Activated gamma-delta T cell (primary cell): Measurements from ENCODE around the gene FECH.
"Not testable (repeated sequence)": the region's sequence is repeated elsewhere in the genome, so short reads cannot be mapped to it uniquely, and the experiment has no call there.

Experiments used
- DNase-seq: peaks from one replicate; lab custom pipeline; 2025; lab: John Stamatoyannopoulos, UW
- total RNA-seq, 2 donors: gene quantifications; one replicate each; lab custom pipeline; 2026; lab: John Stamatoyannopoulos, UW

Gene FECH, protein sequence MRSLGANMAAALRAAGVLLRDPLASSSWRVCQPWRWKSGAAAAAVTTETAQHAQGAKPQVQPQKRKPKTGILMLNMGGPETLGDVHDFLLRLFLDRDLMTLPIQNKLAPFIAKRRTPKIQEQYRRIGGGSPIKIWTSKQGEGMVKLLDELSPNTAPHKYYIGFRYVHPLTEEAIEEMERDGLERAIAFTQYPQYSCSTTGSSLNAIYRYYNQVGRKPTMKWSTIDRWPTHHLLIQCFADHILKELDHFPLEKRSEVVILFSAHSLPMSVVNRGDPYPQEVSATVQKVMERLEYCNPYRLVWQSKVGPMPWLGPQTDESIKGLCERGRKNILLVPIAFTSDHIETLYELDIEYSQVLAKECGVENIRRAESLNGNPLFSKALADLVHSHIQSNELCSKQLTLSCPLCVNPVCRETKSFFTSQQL
- 43.4 to 44.4 reads per million in 2 donors for total RNA-seq

DNA sequence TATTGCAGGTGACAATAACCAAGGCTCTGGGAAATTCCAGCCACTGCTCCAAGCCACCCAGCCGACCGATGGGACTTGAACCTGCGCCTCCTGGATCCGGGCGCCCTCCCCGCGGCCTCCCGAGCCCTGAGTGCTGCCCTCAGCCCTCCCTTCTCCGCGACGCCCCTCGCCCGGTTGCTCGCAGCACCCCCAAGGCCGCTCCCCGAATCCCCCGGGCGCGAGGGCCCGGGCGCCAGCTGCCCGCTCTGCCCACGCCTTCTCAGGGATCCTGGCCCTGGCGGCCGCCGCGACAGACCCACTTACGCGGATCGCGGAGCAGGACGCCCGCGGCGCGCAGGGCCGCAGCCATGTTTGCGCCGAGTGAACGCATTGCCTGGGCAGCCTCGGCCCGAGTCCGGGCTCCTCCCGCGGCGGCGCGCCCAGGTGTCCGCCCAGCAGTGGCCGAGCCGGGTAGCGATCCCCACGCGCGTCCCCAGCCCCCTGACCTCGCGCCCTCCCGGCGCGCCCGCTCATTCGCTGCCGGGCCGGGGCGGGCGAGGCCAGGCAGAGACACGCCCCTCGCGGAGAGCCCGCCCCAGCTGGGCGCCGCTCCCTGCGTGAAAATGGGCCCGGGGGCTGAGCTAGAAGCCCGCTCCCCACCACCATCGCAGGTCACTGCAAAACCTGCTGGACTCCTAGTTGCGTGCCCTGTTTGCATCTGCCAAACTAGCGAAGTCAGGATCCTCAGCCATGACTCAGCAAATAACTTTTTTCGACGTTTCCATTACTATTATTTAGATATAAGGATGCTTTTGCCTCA is at the start of gene FECH:
Gene FECH, minus strand, starts transcription at position 452 of the 799 bp plus-strand sequence. Its CDS starts 82 bp downstream, at position 370.
- DNase-seq: peak; percentile 67

DNA sequence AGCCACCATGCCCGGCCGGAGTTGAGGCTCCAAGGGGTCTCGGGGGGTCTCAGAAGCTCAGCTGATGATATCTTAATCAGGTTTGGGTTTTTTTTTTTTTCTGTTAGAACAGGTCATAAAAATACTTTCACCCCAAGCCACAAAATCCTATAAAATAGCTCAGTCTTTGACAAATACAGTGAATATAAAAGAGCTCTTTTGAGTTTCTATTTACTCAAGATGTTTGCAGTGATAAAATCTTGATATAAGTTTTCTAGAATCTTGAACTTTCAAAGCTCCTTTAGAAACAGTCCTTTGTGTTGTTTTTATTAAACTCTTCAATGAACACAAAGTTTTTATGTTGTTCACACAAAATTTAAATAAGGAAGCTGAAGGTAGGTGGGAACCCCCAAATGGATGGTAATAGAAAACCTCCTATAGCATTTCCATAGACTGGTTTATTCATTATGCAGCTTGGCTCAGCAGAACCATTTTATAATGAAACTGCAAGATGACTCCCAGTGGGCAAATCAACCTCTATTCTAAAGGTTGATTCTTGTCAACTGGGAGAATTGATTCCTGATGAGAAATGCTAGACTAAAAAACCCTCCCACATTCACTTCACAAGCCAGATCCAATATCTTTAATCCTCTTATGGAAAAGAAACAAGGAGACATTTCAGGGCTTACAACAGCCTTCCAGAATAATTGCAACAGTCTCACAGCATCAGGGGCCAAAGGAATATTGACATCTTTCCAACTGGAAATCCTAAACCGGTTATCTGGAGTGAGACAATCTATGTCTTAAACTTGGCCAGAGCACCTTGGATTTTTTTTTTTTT is 48.7 kb upstream of the FECH start:
- DNase-seq: no peak

DNA sequence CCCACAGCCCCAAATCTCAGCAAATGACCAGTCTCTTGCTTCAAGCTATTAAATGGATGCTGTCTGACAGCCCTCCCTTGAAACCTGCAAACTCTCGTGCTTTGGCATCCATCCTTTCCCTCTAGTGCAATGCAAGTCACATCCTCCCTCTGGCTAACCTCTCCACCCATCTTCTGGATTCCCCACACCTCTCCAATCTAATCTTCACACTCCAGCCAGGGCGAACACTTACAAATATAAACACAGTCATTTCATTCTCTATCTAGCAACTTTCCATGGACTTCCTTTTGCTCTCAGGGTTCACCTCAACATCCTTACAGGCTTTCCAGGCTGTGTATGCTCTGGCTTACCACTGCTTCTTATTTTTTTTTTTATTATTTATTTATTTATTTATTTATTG is 45.2 kb upstream of the FECH start:
- no peak for DNase-seq

GRCh38 chr18:57630754-57631595 is 44.5 kb upstream of the FECH start:
- DNase-seq: no peak

DNA sequence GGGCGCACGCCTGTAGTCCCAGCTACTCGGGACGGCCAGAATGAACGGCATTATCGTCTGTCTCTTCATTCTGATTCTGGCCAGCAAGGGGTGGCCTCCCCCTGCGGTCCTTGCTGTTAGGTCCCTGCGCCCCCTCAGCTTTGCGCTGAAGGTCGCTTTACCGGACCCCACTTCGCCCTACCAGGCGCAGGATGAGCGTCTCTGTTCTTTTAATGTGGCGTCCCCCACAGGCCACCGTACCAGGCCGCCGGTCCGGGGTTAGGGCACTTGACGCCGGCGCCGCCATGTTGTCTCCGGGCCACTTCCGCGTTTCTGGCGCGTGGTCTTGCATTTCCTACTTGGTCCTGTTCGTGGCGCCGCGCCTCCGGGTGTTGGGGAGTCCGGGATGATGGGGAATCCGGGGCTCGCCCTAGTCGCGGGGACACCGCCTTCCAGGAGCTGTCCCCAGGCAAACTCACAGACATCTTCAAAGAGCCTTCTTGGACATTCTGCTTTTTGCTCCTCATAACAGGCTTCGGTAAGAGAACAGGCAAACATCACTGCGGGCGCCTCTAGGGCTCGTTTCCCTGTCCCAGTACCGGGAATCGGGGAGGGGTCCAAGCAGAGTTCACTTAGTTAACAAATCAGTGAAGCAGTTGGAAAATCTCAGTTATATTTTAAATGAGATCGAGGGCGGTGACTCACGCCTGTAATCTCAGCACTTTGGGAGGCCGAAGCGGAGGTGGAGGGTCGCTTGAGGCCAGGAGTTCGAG is 43.7 kb upstream of the FECH start:
- peak; percentile 91 for DNase-seq

GRCh38 chr18:57629422-57629821 is 42.9 kb upstream of the FECH start:
- DNase-seq: no peak

GRCh38 chr18:57627488-57627887 is 41.0 kb upstream of the FECH start:
- DNase-seq: no peak

GRCh38 chr18:57624988-57625387 is 38.5 kb upstream of the FECH start:
- DNase-seq: no peak

DNA sequence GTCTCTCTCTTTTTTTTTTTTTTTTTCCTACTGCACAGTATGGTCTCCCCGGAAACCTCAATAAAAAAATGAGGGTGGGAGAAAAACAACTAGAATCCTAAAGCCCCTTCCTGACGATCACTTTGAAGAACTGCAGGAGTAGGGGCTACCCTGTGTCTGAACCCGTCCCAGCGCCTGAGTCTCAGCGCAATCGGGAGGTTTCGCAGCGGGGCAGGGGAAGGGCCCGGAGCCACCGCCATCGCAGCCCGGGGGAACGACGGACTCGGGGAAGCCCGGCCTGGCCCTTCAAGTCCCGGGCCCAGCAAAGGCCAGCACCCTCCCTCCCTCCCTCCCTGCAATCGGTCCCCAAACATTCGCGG is 34.7 kb upstream of the FECH start:
- DNase-seq: peak; percentile 25

DNA sequence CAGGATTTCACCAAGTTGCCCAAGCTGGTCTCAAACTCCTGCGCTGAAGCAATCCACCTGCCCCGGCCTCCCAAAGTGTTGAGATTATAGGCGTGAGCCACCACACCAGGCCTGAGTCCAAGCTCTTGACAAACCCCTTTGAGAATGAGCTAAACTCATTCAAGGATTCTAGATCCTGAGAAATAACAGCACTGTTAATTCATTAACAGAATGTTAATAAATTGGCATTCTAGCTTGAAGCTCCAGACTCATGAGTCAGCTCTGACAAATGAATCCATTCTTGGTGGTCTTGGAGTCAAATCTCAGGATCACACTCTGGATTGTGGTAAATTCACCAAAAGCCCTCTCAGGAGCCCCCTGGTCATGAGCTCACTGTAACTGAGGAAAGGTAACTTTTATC is 33.4 kb upstream of the FECH start:
- DNase-seq: no peak

GRCh38 chr18:57618910-57619309 is 32.4 kb upstream of the FECH start:
- no peak for DNase-seq

DNA sequence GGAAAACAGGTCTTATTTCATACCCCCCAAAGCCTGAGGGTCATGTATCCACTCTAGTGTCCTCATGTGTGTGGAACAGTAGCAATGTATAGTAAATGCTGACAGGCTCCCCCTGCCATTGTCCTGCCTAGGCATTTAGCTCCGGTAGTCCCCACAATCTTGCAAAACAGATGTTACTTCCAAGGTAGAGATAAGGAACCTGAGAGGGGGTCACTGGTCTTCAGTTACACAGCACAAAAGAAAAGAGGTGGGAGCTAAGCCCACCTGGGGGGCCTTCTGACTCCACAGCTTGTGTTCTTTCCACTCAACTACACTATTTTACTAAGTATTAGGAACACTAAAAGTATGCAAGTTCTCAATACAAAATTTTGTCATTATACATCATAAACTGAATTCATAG is 17.4 kb upstream of the FECH start:
- no peak for DNase-seq

DNA sequence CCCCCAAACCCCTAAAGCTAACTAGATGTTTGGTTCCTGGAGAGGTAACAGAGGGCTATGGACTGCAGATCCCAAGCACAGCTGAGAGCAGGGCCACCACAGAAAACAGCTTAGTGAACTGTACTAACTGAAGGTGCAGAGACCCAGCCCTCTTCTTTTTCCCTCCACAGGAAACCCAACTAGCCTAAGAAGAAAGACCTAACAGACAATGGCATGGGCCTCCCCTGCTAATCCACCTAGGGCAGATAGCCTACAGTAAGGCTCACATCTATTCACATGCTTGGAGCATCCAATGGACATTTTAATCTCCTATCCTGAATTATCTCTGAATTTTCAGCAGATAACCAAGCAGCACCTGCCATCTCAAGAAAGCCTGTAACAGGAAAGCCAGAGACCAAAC is 8.8 kb upstream of the FECH start:
- DNase-seq: no peak

- not testable (repeated sequence) for DNase-seq
These were observed 6.2 kb upstream of the FECH start for GRCh38 chr18:57592716-57593115.

- no peak for DNase-seq
These were observed 2.7 kb upstream of the FECH start for GRCh38 chr18:57589161-57589560.

DNA sequence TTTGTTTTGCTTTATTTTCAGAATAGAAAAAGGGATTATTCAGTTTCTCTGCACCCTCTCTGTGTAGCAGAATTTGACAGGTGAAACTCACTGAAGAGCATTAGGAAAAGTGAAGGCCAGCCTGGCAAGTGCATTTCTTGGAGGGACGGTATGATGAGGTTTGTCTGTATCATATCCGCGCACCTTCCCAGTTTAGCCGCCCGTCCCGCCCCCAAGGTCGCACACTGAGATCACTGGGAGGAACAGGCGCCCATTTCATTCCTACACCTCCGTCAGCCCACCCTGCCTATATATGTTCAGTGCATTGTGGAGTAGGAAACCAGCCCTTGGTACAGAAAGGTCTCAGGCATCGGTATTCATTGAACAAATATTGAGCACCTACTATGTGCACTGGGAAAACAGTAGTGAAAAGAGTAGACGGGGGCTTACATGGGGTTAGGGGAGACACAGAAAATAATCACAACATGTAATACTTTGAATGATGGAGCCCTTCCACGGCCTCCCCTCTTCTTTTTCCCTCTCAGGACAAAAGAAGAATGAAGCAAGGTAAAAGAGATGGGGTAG is 678 bp upstream of the FECH start:
- DNase-seq: no peak

GRCh38 chr18:57585855-57586250 is 649 bp downstream of the FECH start:
- DNase-seq: no peak

DNA sequence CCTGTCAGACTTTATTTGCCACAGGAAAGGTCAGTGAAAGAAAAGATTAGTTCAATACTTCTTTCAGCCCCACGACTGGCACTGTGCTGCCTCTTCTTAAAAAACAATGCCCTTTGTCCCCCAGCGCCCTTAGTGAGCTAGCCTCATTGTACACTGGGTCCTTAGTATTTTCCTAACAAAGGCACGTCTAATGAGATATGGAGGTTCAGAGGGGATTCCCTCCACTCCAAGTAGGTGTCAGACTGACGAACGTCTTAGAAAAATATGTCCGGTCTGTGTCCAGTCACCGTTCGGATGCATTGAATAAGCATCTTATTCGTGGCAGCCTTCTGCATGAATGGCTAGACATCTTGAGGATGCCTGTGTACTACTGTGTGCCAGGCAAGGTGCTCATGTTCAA is 1.1 kb downstream of the FECH start:
- no peak for DNase-seq

- no peak for DNase-seq
These were observed 2.1 kb downstream of the FECH start for GRCh38 chr18:57584444-57584843.

- DNase-seq: no peak
These were observed 3.1 kb downstream of the FECH start for GRCh38 chr18:57583297-57583835.
